NK-92 (cell line): ENCODE results near the gene TRA2A.
A peak's percentile ranks its signal among the peaks of the same experiment; 100 is the strongest.
"Not testable (repeated sequence)": the region's sequence is repeated elsewhere in the genome, so short reads cannot be mapped to it uniquely, and the experiment has no call there.

ENCODE experiments used
- DNase-seq: peaks from one replicate; lab custom pipeline; 2025; ENCODE audit not compliant: unreplicated experiment; lab: John Stamatoyannopoulos, UW

TRA2A gene

GRCh38 chr7:23531794-23532489 lies at the start of gene TRA2A:
Gene TRA2A, minus strand, starts transcription at chr7:23531981. Its CDS starts 157 bp downstream, at chr7:23531824.
- peak; percentile 67 for DNase-seq

GRCh38 chr7:23570592-23571200 lies 38.9 kb upstream of the TRA2A start:
- no peak for DNase-seq

GRCh38 chr7:23558303-23558702 lies 26.5 kb upstream of the TRA2A start:
- DNase-seq, result no peak

GRCh38 chr7:23547662-23548061 lies 15.9 kb upstream of the TRA2A start:
- no peak for DNase-seq

GRCh38 chr7:23546897-23547572 lies 15.3 kb upstream of the TRA2A start:
- DNase-seq, result no peak

GRCh38 chr7:23545493-23545892 lies 13.7 kb upstream of the TRA2A start:
- no peak for DNase-seq

- DNase-seq, result no peak
Measured at GRCh38 chr7:23544913-23545354, 13.2 kb upstream of the TRA2A start.

GRCh38 chr7:23542752-23543151 lies 11.0 kb upstream of the TRA2A start:
- no peak for DNase-seq

- no peak for DNase-seq
Measured at GRCh38 chr7:23539494-23539907, 7.7 kb upstream of the TRA2A start.

GRCh38 chr7:23538301-23538700 lies 6.5 kb upstream of the TRA2A start:
- DNase-seq, result no peak

- no peak for DNase-seq
Measured at GRCh38 chr7:23533238-23533604, 1.4 kb upstream of the TRA2A start.

- no peak for DNase-seq
Measured at GRCh38 chr7:23532490-23533237, 883 bp upstream of the TRA2A start.

- DNase-seq, result no peak
Measured at GRCh38 chr7:23531050-23531793, 559 bp downstream of the TRA2A start.

- no peak for DNase-seq
Measured at GRCh38 chr7:23530405-23530804, 1.4 kb downstream of the TRA2A start.

GRCh38 chr7:23529262-23529859 lies 2.4 kb downstream of the TRA2A start:
- no peak for DNase-seq

- not testable (repeated sequence) for DNase-seq
Measured at GRCh38 chr7:23525611-23526010, 6.2 kb downstream of the TRA2A start.

GRCh38 chr7:23524473-23524872 lies 7.3 kb downstream of the TRA2A start:
- no peak for DNase-seq

- no peak for DNase-seq
Measured at GRCh38 chr7:23523486-23524075, 8.2 kb downstream of the TRA2A start.

GRCh38 chr7:23520582-23520981 lies 11.2 kb downstream of the TRA2A start:
- DNase-seq, result no peak

GRCh38 chr7:23514755-23515154 lies 17.0 kb downstream of the TRA2A start:
- no peak for DNase-seq
